Activated B cell treated with CpG ODN at 0.5 μM for 24 hours (primary cell): ENCODE measurements around the gene COASY. TPM values are rescaled to one million over a fixed set of nuclear protein-coding genes. Genes with fewer than 3 reads are reported as not detected.

Experiments used
- ATAC-seq: fragments of 200-7000 bp; cut with Tn5 transposase; one replicate; pipeline ENCODE4 v1.10.0; 2021; ENCODE audit warnings: low read depth, mild to moderate bottlenecking, moderate library complexity
- CTCF ChIA-PET: fragments of 350-600 bp; sonication (Branson Sonifier 250); formaldehyde crosslinking; loops from one replicate; lab custom pipeline; 2021; ENCODE audit warnings: antibody characterized with exemption; lab: Charles Lee
- POLR2A ChIA-PET: fragments of 350-600 bp; sonication (Branson Sonifier 250); formaldehyde crosslinking; loops from one replicate; lab custom pipeline; 2021; ENCODE audit warnings: antibody characterized with exemption; lab: Charles Lee
- DNase-seq: peaks from one replicate; pipeline ENCODE4 v3.0.0; 2022
- H3K27ac Mint-ChIP-seq: one replicate; pipeline ENCODE4 v1.8.0; 2020; ENCODE audit warnings: mixed read lengths
- H3K27me3 Mint-ChIP-seq: one replicate; pipeline ENCODE4 v1.8.0; 2021; ENCODE audit warnings: mixed read lengths
- H3K36me3 Mint-ChIP-seq: one replicate; pipeline ENCODE4 v1.8.0; 2021; ENCODE audit warnings: low read depth, mixed read lengths
- H3K4me1 Mint-ChIP-seq: one replicate; pipeline ENCODE4 v1.8.0; 2021; ENCODE audit warnings: mixed read lengths
- H3K4me3 Mint-ChIP-seq: one replicate; pipeline ENCODE4 v1.8.0; 2020; ENCODE audit warnings: mild to moderate bottlenecking, mixed read lengths
- H3K9me3 Mint-ChIP-seq: one replicate; pipeline ENCODE4 v1.8.0; 2020; ENCODE audit warnings: mixed read lengths
- intact Hi-C: fragments of 100-400 bp; cut with micrococcal nuclease; formaldehyde crosslinking; loops from one replicate; pipeline ENCODE4 v1.15.1; 2024
- total RNA-seq: library from RNA; stranded (reverse); gene quantifications from 2 replicates; pipeline ENCODE4 v1.2.3, GENCODE V29; 2022
- TF ChIP-seq, protein P1 (sequence below): fragments of 200-600 bp; IDR thresholded peaks from one replicate; pipeline ENCODE4 v1.8.0; 2022; ENCODE audit warnings: antibody characterized with exemption, mild to moderate bottlenecking

The COASY gene
- total RNA-seq, 1 donor from 2014 or later: 94.9 TPM

DNA sequence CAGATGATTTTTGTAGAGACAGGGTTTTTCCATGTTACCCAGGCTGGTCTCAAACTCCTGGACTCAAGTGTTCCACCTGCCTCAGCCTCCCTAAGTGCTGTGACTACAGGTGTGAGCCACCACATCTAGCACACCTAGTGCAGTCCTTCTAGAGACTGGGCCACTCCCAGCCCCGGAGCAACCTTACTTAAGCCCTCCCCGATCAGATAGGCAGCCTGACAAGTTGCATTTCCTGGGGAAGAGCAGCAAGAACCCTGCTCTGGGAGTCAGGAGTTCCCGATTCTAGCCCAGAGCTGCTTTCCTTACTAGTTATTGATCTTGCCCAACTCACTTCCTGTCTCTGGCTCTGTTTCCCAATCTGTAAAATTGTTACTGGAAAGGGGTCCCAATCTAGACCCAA is 32.9 kb upstream of the COASY start:
- Mint-ChIP-seq H3K4me1 (peaks cover 34% of the 10 kb centered on the region), H3K9me3 (no peaks in the 10 kb centered on the region), H3K27me3 (no peaks in the 10 kb centered on the region), H3K36me3 (no peaks in the 10 kb centered on the region), H3K4me3 (no peak overlapping the region), H3K27ac (no peak overlapping the region)
- POLR2A ChIA-PET: interaction anchor here (1.9 kb wide), 1 partner anchor 26 kb away, joined by 16 read pairs; no protein-coding TSS in a partner anchor
- intact Hi-C loops: no loop called here
- CTCF ChIA-PET: no interaction called here
- TF ChIP-seq, protein P1, sequence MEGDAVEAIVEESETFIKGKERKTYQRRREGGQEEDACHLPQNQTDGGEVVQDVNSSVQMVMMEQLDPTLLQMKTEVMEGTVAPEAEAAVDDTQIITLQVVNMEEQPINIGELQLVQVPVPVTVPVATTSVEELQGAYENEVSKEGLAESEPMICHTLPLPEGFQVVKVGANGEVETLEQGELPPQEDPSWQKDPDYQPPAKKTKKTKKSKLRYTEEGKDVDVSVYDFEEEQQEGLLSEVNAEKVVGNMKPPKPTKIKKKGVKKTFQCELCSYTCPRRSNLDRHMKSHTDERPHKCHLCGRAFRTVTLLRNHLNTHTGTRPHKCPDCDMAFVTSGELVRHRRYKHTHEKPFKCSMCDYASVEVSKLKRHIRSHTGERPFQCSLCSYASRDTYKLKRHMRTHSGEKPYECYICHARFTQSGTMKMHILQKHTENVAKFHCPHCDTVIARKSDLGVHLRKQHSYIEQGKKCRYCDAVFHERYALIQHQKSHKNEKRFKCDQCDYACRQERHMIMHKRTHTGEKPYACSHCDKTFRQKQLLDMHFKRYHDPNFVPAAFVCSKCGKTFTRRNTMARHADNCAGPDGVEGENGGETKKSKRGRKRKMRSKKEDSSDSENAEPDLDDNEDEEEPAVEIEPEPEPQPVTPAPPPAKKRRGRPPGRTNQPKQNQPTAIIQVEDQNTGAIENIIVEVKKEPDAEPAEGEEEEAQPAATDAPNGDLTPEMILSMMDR: no peak
- no peak for ATAC-seq
- no peak for DNase-seq

DNA sequence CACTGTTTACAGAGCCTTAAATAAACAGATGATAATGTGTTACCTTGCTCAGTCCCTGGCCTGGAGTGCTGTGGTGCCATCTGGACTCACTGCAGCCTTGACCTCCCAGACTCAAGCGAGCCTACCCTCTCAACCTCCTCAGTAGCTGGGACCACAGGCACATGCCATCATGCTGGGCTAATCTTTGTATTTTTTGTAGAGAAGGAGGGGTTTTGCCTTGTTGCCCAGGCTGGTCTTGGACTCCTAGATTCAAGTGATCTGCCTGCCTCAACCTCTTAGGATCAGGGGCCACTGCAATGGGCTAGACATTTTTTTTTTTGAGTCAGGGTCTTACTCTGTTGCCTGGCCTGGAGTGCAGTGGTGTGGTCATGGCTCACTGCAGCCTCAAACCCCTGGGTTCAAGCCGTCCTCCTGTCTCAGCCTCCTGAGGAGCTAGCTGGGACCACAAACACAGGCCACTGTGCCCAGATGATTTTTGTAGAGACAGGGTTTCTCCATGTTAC is 30.9 kb upstream of the COASY start:
- Mint-ChIP-seq H3K9me3 (no peaks in the 10 kb centered on the region), H3K36me3 (no peaks in the 10 kb centered on the region), H3K27ac (no peak overlapping the region), H3K27me3 (no peaks in the 10 kb centered on the region), H3K4me3 (no peak overlapping the region), H3K4me1 (peaks cover 40% of the 10 kb centered on the region)
- ATAC-seq (no peak), DNase-seq (no peak)
- POLR2A ChIA-PET: interaction anchor here (0.6 to 1.9 kb wide), 3 partner anchors 24 to 140 kb away, joined by 3 to 16 read pairs (median 3); no protein-coding TSS in a partner anchor
- CTCF ChIA-PET: interaction anchor here (0.7 to 1.6 kb wide), 3 partner anchors 13 to 75 kb away, joined by 4 read pairs; no protein-coding TSS in a partner anchor
- intact Hi-C loops: no loop called here
- TF ChIP-seq, protein P1: no peak

DNA sequence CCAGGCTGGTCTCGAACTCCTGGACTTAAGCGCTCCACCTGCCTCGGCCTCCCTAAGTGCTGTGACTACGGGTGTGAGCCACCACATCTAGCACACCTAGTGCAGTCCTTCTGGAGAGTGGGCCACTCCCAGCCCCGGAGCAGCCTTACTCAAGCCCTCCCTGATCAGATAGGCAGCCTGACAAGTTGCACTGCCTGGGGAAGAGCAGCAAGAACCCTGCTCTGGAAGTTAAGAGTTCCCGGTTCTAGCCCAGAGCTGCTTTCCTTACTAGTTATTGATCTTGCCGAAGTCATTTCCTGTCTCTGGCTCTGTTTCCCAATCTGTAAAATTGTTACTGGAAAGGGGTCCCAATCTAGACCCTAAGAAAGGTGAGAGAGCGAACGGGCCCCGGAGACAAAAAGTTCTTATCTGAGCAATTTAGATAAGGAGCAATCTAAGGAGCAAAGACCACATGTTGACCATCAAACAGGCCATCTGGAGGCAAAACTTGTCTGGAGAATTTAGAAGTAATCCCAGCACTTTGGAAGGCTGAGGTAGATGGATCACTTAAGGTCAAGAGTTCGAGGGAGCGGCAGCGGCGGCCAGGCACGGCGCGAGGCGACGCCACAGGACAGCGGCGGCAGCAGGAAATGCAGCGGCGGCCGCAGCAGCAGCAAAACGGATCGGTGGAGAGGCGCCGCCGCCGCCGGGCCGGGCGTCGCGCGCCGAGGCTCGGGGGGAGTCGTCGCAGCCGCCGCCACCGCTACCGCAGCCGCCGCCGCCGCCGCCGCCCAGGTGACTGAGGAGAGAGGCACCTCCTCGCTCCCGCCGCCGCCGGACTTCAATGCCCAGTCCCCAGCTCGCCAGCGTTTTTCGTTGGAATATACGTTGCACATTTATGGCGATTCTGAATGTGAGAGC is 30.2 kb upstream of the COASY start:
- intact Hi-C loops: no loop called here
- TF ChIP-seq, protein P1: no peak
- peak; percentile 15 for ATAC-seq
- peak overlapping the region; percentile 63 for H3K27ac Mint-ChIP-seq
- H3K36me3 Mint-ChIP-seq: no peaks in the 10 kb centered on the region
- DNase-seq: peak; percentile 57
- no peaks in the 10 kb centered on the region for H3K9me3 Mint-ChIP-seq
- H3K4me3 Mint-ChIP-seq: peak overlapping the region; percentile 83
- POLR2A ChIA-PET: interaction anchor here (0.6 to 1.7 kb wide), 8 partner anchors 9 to 284 kb away, joined by 3 to 10 read pairs (median 6); partner anchors contain the start of gene STAT3
- H3K27me3 Mint-ChIP-seq: no peaks in the 10 kb centered on the region
- CTCF ChIA-PET: no interaction called here
- H3K4me1 Mint-ChIP-seq: peaks cover 42% of the 10 kb centered on the region

DNA sequence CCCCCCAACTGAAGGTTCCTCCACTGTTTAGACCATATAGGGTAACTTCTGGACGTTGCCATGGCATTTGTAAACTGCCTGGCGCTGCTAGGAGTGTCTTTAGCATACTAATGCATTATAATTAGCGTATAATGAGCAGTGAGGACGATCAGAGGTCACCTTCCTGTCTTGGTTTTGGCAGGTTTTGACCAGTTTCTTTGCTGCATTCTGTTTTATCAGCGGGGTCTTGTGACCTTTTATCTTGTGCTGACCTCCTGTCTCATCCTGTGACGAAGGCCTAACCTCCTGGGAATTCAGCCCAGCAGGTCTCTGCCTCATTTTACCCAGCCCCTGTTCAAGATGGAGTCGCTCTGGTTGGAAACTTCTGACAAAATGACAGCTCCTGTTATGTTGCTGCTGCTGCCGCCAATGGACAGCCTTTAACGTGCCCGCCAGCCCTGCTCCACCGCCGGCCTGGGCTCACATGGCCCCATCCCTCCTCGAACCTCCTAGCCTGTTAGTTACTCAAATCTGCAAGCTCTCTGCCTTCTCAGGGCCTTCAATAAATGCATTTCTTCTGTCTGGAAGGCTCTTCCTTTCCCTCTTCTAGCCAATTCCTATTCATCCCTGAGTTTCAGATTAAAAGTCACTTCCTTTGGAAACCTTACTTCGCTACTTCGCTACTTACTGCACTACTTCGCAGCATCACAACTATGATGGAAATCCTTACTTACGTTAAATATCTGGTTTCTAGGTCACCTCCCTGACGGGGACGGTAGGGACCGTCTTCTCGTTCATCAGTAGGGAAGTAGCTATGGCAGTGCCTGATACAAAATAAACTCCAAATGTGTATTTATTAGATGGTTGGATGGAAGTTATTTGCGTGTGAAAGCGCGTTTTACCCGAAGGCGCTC is 26.5 kb upstream of the COASY start:
- peak; percentile 19 for ATAC-seq
- DNase-seq: no peak
- H3K36me3 Mint-ChIP-seq: peaks cover 12% of the 10 kb centered on the region
- no peaks in the 10 kb centered on the region for H3K27me3 Mint-ChIP-seq
- intact Hi-C loops: loop anchor here (1.0 kb wide), 3 partner anchors 19 to 32 kb away; partner anchors contain the start of genes COASY and MLX
- no peaks in the 10 kb centered on the region for H3K9me3 Mint-ChIP-seq
- peak overlapping the region; percentile 83 for H3K4me3 Mint-ChIP-seq
- ChIA-PET POLR2A (interaction anchor here (0.6 to 4.0 kb wide), 10 partner anchors 13 to 238 kb away, joined by 3 to 26 read pairs (median 10); partner anchors contain the start of genes MLX, PSMC3IP, RETREG3 and STAT3), CTCF (interaction anchor here (0.6 to 2.1 kb wide), 6 partner anchors 8 to 289 kb away, joined by 3 to 8 read pairs (median 4); partner anchors contain the start of genes BECN1 and PSMC3IP)
- TF ChIP-seq, protein P1: no peak
- peaks cover 40% of the 10 kb centered on the region for H3K4me1 Mint-ChIP-seq
- H3K27ac Mint-ChIP-seq: peak overlapping the region; percentile 83
